OCI-LY7 (cell line): ENCODE results near the gene CDC42. TPM values are rescaled to one million over a fixed set of nuclear protein-coding genes. Genes with fewer than 3 reads are reported as not detected.

Experiments
- BruUV-seq: library from RNA; stranded (reverse); fragments of 400-500 nt; replicated peaks from 2 replicates; lab custom pipeline; 2021; lab: Mats Ljungman, UMichigan
- CTCF ChIA-PET: fragments of 300-600 bp; sonication (Branson Sonifier 250); formaldehyde crosslinking; loops from one replicate; lab custom pipeline; 2022; ENCODE audit warnings: antibody characterized with exemption; ENCODE audit not compliant: unreplicated experiment; lab: Charles Lee
- POLR2A ChIA-PET: fragments of 300-600 bp; sonication (Branson Sonifier 250); formaldehyde crosslinking; loops from one replicate; lab custom pipeline; 2022; ENCODE audit warnings: antibody characterized with exemption; lab: Charles Lee
- DNase-seq: peaks from one replicate; pipeline ENCODE4 v3.0.0-alpha.2; 2015; ENCODE audit warnings: low spot score
- H2AFZ ChIP-seq: fragments of 200-600 bp; sonication (generic), shearing (Covaris generic); 2 replicates; pipeline ENCODE4 v1.6.1; 2014; ENCODE audit warnings: mild to moderate bottlenecking, antibody characterized with exemption, low read length, moderate library complexity
- H3K27ac ChIP-seq: fragments of 200-600 bp; sonication (generic); 2 replicates; pipeline ENCODE4 v1.5.1; 2014; ENCODE audit warnings: mixed run types, low read depth, mild to moderate bottlenecking, moderate library complexity, low read length, inconsistent platforms; ENCODE audit not compliant: poor library complexity, severe bottlenecking
- H3K36me3 ChIP-seq: fragments of 200-600 bp; sonication (generic); 2 replicates; pipeline ENCODE4 v1.6.1; 2014; ENCODE audit warnings: mild to moderate bottlenecking, antibody characterized with exemption, low read length, moderate library complexity, mixed read lengths; ENCODE audit not compliant: insufficient read depth
- H3K4me1 ChIP-seq: fragments of 200-600 bp; sonication (generic); 2 replicates; pipeline ENCODE4 v1.5.1; 2014; ENCODE audit warnings: mild to moderate bottlenecking, low read length; ENCODE audit not compliant: insufficient read depth, poor library complexity, severe bottlenecking
- H3K4me2 ChIP-seq: fragments of 200-600 bp; sonication (generic); 2 replicates; pipeline ENCODE4 v1.6.1; 2014; ENCODE audit warnings: mild to moderate bottlenecking, low read length
- H3K4me3 ChIP-seq: fragments of 200-600 bp; sonication (generic); 2 replicates; pipeline ENCODE4 v1.5.1; 2014; ENCODE audit warnings: mild to moderate bottlenecking, low read depth, low read length; ENCODE audit not compliant: poor library complexity, severe bottlenecking
- H3K79me2 ChIP-seq: fragments of 200-600 bp; sonication (generic); 2 replicates; pipeline ENCODE4 v1.6.1; 2016; ENCODE audit warnings: low read depth, mild to moderate bottlenecking, low read length, moderate library complexity, mixed read lengths; ENCODE audit not compliant: insufficient read depth
- H3K9me2 ChIP-seq: fragments of 200-600 bp; sonication (generic); 2 replicates; pipeline ENCODE4 v1.6.1; 2016; ENCODE audit warnings: mild to moderate bottlenecking, low read length, mixed read lengths; ENCODE audit not compliant: insufficient read depth
- H3K9me3 ChIP-seq: fragments of 200-600 bp; sonication (generic); 2 replicates; pipeline ENCODE4 v1.6.1; 2014; ENCODE audit warnings: mild to moderate bottlenecking, mixed run types, low read length, mixed read lengths
- H4K20me1 ChIP-seq: fragments of 200-600 bp; sonication (generic); 2 replicates; pipeline ENCODE4 v1.6.1; 2014; ENCODE audit warnings: mild to moderate bottlenecking, antibody characterized with exemption, low read length, moderate library complexity, mixed read lengths; ENCODE audit not compliant: insufficient read depth
- CTCF ChIP-seq: fragments of 200-600 bp; sonication (generic); conservative IDR thresholded peaks from 2 replicates; pipeline ENCODE4 v1.5.1; 2014; ENCODE audit warnings: mild to moderate bottlenecking, antibody characterized with exemption, low read length, moderate library complexity, mixed read lengths
- EZH2phosphoT487 ChIP-seq: fragments of 200-600 bp; sonication (generic); IDR thresholded peaks from 2 replicates; pipeline ENCODE4 v1.6.1; 2018; ENCODE audit warnings: low read depth, borderline replicate concordance, mild to moderate bottlenecking, mixed run types, antibody characterized with exemption, low read length, moderate library complexity, mixed read lengths
- intact Hi-C: fragments of 100-400 bp; cut with micrococcal nuclease; formaldehyde crosslinking; loops from one replicate; pipeline ENCODE4 v1.10.0; 2022; ENCODE audit not compliant: unreplicated experiment
- total RNA-seq, 2 experiments: library from RNA; depleted of rRNA in 1 of 2; stranded (reverse); fragments of >200 nt in 1 of 2; shearing (Covaris generic) in 1 of 2; gene quantifications; 2 replicates each; pipeline ENCODE4 v1.2.3, GENCODE V29; 2014 to 2022

CDC42 gene
- total RNA-seq, 2 experiments from 2014 or later, result 109 to 157 TPM

- DNase-seq, result no peak
- ChIA-PET POLR2A (no interaction called here), CTCF (no interaction called here)
- Histone ChIP-seq H3K9me2 (no peaks in the 10 kb centered on the region), H3K27ac (no peak overlapping the region), H4K20me1 (no peaks in the 10 kb centered on the region), H3K9me3 (no peaks in the 10 kb centered on the region), H3K79me2 (no peaks in the 10 kb centered on the region), H3K4me1 (peaks cover 8% of the 10 kb centered on the region), H3K4me3 (no peak overlapping the region), H3K4me2 (no peak overlapping the region), H2AFZ (no peak overlapping the region), H3K36me3 (no peaks in the 10 kb centered on the region)
- intact Hi-C loops, result loop anchor here (1.0 to 10.0 kb wide), 4 partner anchors 82 to 510 kb away; partner anchors contain the start of gene C1QC
- TF ChIP-seq CTCF (no peak), EZH2phosphoT487 (no peak)
- BruUV-seq, result no TSS peak
Measured at GRCh38 chr1:22132517-22133235, 80.2 kb downstream of the CDC42 start.

- Histone ChIP-seq H3K4me2 (no peak overlapping the region), H2AFZ (no peak overlapping the region), H3K4me3 (no peak overlapping the region), H3K79me2 (no peaks in the 10 kb centered on the region), H3K36me3 (no peaks in the 10 kb centered on the region), H4K20me1 (no peaks in the 10 kb centered on the region), H3K9me2 (no peaks in the 10 kb centered on the region), H3K27ac (no peak overlapping the region), H3K9me3 (no peaks in the 10 kb centered on the region), H3K4me1 (peaks cover 12% of the 10 kb centered on the region)
- ChIA-PET POLR2A (no interaction called here), CTCF (no interaction called here)
- TF ChIP-seq CTCF, result no peak
- TF ChIP-seq EZH2phosphoT487, result no peak
- intact Hi-C loops, result loop anchor here (5.0 to 10.0 kb wide), 2 partner anchors 81 to 509 kb away; partner anchors contain the start of gene C1QC
- no peak for DNase-seq
- BruUV-seq, result no TSS peak
Measured at GRCh38 chr1:22133247-22133930, 80.9 kb downstream of the CDC42 start.

GRCh38 chr1:22133931-22134324 is 81.4 kb downstream of the CDC42 start:
- Histone ChIP-seq H3K4me2 (no peak overlapping the region), H3K27ac (no peak overlapping the region)
- no TSS peak for BruUV-seq

More at GRCh38 chr1:22133931-22134324, 81.4 kb downstream of the CDC42 start:
- Histone ChIP-seq H3K79me2 (no peaks in the 10 kb centered on the region), H3K36me3 (no peaks in the 10 kb centered on the region), H3K4me3 (no peak overlapping the region), H2AFZ (no peak overlapping the region), H4K20me1 (no peaks in the 10 kb centered on the region), H3K4me1 (peaks cover 12% of the 10 kb centered on the region), H3K9me3 (no peaks in the 10 kb centered on the region), H3K9me2 (no peaks in the 10 kb centered on the region)
- no peak for DNase-seq
- intact Hi-C loops, result loop anchor here (5.0 to 10.0 kb wide), 2 partner anchors 81 to 508 kb away; partner anchors contain the start of gene C1QC
- TF ChIP-seq EZH2phosphoT487 (no peak), CTCF (no peak)
- POLR2A ChIA-PET, result no interaction called here
- CTCF ChIA-PET, result no interaction called here
